ENCODE measurements around the gene STAT6. TPM values are rescaled to one million over a fixed set of nuclear protein-coding genes. Genes with fewer than 3 reads are reported as not detected.
"Not testable (repeated sequence)": the region's sequence is repeated elsewhere in the genome, so short reads cannot be mapped to it uniquely, and the experiment has no call there.

STAT6 gene
- total RNA-seq, 1 donor from 2014 or later: 178 TPM

GRCh38 chr12:57090490-57090889 lies 20.7 kb downstream of the STAT6 start:
- intact Hi-C loops (cut with micrococcal nuclease): no loop called here

GRCh38 chr12:57089271-57090245 lies 21.6 kb downstream of the STAT6 start:
- intact Hi-C loops (cut with micrococcal nuclease): loop anchor here (1.0 to 10.0 kb wide), 8 partner anchors 153 to 1162 kb away; partner anchors contain the start of genes ATP23, NABP2, PYM1 and RNF41

DNA sequence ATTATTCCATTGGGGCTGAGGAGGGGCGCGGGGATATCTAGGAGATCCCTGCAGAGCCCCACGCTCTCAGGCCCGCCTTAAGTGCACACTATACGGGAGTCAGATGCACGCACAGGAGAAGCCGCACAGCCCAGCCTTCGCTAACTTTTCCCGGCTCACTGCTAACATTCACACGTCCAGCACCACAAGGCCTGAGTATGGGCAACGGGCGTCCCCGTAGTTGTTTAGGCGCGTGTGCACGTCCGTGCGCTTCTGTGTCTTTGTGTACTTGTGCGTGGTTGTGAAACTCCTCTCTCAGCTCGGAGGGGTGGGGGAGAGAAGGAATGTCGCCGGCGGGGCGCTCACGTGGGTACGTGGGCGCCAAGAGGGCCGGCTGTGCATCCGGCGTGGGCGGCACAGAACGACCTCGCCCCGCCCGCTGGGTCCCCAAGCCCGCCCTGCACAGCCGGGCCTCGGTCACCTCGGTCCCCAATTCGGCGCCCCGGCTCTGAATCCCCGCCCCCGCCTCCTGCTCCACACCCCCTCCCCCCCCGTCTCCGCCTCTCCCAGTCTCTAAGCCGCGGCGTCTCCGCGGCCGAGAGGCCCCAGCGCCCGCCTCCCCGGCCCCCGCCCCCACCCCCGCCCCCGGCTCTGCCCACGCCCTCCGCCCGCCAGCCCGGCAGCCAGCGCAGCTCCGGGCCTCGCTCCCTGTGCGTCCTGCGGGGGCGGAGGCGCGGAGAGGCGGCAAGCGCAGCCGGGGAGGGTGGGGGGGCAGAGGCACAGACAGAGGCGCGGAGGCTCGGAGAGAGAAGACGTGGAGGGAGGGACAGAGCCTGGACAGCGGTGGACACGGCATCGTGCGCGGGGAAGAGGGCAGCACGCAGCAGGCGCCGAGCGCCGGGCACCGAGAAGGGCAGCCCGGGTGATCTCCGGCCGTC lies 22.6 kb downstream of the STAT6 start, which contains the start of gene NAB2:
Gene NAB2, plus strand, starts transcription at position 761 of the 917 bp plus-strand sequence. CDS start 158 bp downstream, outside the sequence.
- intact Hi-C loops (cut with micrococcal nuclease): loop anchor here (1.0 to 10.0 kb wide), 13 partner anchors 10 to 1161 kb away; partner anchors contain the start of genes ATP23, NABP2, NEMP1 and PTGES3

DNA sequence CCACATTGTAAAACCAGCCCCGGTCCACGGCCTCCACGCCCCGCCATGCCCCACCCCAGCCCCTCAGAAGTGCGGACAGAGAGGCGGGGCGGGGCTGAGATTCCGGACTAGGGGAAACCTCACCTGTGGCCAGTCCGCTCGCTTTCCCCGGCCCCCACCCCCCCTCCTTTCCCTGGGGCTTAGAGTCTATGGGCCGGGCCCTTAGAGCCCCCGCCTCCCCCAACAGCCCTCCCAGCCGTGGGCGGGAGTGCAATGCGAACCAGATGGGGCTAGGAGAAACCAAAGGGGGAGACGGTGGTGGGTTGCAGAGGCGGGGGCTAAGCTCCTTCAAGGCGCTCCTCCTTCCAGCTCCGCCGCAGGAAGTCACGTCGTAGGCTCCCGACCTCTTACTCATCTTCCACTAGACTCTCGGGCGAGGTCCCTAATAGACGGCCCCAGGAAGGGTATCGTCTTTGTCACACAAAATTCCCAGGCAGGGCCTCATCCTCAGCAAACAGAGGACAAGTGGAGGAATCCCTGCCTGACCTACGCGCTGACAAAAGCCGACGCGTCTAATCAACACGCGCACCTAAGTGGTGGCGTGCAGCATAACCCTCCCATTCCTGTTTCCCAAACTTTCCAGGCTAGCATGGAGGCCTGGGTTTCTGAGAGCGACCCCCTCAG lies 23.3 kb downstream of the STAT6 start:
- intact Hi-C loops (cut with micrococcal nuclease): loop anchor here (1.0 to 10.0 kb wide), 15 partner anchors 10 to 1161 kb away; partner anchors contain the start of genes ATP23, DDIT3, NABP2 and NACA

DNA sequence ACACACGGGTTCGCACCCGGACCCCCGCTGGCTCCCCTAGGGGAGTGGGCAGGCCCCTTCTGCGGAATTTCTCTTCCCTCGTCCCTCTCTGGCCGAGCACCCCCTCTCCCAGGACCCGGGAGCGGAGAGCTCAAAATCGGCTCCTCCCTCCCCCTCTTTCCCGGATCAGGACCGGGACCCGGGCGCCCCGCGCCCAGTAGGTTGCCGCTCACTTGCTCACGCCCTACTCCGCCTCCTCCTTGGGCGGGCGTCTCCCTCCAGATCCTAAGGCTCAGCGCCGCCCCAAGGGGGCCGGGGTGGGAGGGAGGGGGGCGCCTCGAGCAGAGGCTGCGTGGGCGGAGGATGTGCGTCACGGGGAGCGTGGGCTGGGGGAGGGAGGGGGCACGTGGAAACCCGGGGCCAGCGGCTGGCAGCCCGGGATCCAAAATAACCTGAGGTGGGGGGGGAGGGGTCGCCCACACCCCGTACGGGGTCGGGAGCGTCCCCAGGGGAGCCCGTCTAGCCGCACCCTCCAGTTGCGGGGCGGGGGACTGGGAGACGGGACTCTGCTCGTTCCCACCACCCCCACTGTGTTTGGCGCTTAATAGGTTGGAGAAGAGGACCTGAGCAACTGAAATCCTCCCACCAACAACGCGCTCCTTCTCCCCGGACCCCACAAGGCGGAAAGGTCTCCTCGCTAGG lies 24.0 kb downstream of the STAT6 start:
- intact Hi-C loops (cut with micrococcal nuclease): loop anchor here (1.0 to 10.0 kb wide), 9 partner anchors 344 to 1160 kb away; partner anchors contain the start of genes ATP23, DDIT3, NABP2 and NACA

DNA sequence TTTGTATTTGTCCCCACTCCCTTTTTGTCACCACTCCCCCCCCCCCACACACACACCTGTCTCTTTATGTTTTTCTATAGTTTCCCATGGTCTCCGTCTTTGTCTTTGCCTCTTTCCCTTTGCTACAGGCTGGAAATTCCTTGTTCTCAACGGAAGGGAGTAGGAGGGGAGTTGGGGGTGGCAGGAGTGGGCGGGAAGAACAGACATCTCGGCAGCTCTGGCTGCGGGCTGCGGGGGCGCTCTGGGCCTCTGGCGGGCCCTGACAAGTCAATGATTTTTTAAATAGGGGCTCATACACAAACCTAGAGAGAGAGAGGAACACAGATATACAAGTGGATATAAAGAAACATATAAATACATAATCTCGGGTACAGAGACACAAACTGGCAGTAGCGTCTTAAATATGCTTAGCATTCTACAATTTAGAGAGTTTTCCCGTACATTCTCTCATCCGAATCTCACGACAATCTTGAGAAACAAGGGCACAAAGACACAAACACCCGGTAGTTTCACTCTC lies 24.6 kb downstream of the STAT6 start:
- intact Hi-C loops (cut with micrococcal nuclease): loop anchor here (1.0 to 10.0 kb wide), 9 partner anchors 344 to 1159 kb away; partner anchors contain the start of genes ATP23, DDIT3, NABP2 and NACA

DNA sequence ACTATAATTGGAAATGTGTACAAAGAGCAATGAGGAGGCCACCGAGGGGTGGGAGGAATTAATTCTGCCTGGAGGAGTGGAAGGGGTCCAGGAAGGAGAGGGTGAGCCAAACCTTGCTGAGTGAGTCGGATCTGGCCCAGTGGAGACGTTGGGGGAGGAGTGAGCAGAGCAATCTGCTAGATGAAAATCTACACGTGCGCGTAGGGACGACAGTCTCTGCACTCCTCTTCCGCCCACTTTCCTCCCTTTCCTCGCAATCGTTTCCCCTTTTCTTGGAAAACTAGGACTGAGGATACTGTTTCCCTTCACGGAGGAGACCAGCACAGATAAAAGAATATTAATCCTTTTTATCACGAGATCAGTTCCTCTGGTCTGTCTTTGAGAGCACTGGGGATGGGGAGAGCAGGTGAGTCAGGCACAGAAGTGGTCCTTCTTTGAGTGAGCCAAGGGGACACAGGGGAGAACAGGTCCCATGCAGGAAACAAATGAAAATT lies 25.1 kb downstream of the STAT6 start:
- intact Hi-C loops (cut with micrococcal nuclease): loop anchor here (2.0 to 10.0 kb wide), 7 partner anchors 345 to 1159 kb away; partner anchors contain the start of genes ATP23, NABP2, PYM1 and R3HDM2

- intact Hi-C loops (cut with micrococcal nuclease): loop anchor here (10.0 kb wide), 1 partner anchor 864 kb away; the partner anchor contains the start of gene ATP23
Measured at GRCh38 chr12:57080855-57081254, 30.3 kb downstream of the STAT6 start.

DNA sequence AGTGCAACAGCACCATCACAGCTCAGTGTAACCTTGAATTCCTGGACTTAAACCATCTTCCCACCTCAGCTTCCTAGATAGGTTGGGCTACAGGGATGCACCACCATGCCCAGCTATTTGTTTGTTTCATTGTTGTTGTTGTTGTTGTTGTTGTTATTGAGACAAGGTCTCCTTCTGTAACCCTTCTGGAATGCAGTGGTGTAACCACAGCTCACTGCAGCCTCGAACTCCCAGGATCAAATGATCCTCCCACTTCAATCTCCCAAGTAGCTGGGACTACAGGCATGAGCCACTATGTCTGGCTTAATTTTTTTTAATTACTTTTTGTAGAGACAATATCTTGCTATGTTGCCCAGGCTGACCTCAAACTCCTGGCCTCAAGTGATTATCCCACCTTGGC lies 31.3 kb downstream of the STAT6 start:
- intact Hi-C loops (cut with micrococcal nuclease): loop anchor here (1.0 to 10.0 kb wide), 10 partner anchors 351 to 1107 kb away; partner anchors contain the start of genes ATP23, CDK4, DDIT3 and OS9

DNA sequence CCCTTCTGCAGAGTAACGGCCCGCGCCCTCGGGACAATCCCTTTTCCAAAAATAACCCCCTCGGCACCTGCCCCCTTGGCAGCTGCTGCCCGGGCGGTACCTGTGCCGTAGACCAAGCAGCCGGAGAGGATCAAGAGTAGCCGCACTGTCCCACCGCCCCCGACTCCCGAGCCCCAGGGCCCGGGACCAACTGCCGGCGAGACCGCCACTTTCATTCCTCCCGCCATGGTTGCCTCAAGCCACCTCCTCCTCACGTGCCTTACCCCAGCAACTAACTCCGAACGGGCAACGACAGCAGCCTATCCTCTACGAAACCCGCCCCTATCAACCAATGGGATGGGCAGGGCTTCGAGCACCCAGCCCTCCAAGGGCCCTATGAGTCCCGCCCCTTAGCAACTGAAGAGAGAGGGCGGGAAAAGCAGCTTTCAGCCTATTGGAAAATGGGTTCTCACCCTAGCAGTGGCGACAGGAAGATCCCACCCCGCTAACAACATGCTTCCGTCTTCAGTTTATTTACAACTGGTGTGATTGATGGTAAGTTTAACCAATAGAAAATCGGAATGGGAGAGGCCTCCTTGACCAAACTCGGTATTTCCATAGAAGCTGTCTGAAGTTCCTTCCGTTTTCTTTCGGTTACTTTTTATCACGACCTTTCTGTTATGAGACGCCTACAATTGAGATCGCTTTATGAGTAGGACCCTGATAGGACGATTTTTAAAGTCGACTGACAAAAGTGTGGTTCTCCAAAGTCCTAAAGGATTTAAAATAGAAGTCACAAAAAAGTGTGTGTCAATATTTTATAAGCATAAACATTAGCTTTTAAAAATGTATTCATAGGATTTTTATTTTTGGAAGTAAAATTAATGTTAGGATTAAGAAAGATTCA lies 32.4 kb downstream of the STAT6 start, which contains the start of gene NEMP1:
Gene NEMP1, minus strand, starts transcription at position 273 of the 886 bp plus-strand sequence. Its CDS starts 46 bp downstream, at position 227.
- intact Hi-C loops (cut with micrococcal nuclease): loop anchor here (1.0 to 5.0 kb wide), 16 partner anchors 9 to 1106 kb away; partner anchors contain the start of genes CDK4, DDIT3, LRP1 and NACA

DNA sequence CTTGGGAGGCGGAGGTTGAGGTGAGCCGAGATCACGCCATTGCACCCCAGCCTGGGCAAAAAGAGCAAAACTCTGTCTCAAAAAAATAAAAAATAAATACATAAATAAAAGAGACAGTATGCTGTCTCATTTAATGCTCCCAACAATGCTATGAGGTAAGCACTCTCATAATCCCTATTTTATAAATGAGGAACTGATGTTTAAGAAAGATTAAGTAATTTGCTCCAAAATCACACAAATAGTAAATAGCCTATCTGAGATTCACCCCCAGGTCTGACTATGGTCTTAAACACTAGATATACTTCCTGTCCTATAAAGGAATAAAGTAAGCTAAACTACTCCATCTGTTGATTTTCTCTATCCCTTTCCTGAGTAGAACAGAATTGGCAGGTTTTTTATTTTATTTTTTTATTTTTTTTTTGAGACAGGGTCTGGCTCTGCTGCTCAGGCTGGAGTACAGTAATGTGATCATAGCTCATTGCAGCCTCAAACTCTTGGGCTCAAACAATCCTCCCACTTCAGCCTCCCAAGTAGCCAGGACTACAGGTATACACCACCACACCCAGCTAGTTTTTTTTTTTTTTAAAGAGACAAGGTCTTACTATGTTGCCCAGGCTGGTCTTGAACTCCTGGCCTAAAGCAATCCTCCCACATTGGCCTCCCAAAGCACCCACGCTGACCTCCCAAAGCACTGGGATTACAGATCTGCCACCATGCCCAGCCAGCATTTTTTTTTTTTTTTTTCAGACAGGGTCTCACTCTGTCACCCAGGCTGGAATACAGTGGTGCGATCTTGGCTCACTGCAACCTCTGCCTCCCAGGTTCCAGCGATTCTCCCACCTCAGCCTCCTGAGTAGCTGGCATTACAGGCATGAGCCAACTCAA lies 37.4 kb downstream of the STAT6 start:
- intact Hi-C loops (cut with micrococcal nuclease): not testable (repeated sequence)

GRCh38 chr12:57072661-57073060 lies 38.5 kb downstream of the STAT6 start:
- intact Hi-C loops (cut with micrococcal nuclease): no loop called here

- intact Hi-C loops (cut with micrococcal nuclease): loop anchor here (1.0 kb wide), 7 partner anchors 9 to 114 kb away; partner anchors contain the start of gene NEMP1
Measured at GRCh38 chr12:57069523-57069922, 41.6 kb downstream of the STAT6 start.

DNA sequence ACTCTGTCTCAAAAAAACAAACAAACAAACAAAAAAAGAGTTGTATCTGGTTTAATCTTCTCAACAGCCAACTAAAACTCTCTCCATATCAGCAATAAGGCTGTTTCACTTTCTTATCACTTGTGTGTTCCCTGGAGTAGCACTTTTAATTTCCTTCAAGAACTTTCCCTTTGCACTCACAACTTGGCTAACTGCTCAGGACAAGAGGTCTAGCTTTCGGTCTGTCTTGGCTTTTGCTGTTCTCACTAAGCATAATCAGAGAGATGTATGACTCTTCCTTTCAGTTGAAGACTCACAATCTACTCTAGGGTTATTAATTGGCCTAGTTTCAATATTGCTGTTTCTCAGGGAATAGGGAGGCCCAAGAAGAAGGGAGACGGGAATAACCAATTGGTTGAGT lies 44.9 kb downstream of the STAT6 start:
- intact Hi-C loops (cut with micrococcal nuclease): no loop called here

DNA sequence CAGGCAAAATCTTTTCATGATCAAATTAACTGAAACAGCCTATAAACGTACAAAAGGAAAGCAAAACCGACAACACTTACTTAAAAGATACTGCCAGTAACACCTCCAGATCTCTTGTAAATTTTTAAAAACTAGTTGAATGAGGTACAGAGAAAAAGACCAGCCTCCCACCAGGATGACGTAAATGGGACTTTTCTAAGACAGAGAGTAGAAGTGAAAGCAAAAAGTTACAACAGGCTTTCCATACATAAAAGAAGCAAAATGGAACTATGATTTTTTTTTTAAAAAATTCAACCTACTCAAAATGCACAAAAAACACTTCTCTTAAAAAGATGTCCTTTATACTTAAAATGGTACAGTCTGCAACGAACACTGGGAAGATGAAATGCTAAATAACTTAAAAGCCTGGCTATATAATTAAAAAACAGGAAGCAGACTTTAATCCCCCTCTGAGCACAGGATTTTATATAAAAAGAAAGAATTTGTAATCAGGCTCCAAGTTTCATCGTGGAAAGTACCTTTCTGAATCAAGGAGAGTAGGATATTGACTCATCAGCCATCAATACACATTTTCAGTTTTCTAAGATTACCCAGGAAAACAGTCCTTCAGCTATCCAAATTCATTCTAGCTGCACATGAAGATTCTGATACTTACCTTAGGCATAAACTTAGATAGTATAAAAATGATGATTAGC lies 47.0 kb downstream of the STAT6 start:
- intact Hi-C loops (cut with micrococcal nuclease): loop anchor here (1.0 to 5.0 kb wide), 8 partner anchors 14 to 427 kb away; partner anchors contain the start of genes GLI1, INHBE, NEMP1 and PRIM1

DNA sequence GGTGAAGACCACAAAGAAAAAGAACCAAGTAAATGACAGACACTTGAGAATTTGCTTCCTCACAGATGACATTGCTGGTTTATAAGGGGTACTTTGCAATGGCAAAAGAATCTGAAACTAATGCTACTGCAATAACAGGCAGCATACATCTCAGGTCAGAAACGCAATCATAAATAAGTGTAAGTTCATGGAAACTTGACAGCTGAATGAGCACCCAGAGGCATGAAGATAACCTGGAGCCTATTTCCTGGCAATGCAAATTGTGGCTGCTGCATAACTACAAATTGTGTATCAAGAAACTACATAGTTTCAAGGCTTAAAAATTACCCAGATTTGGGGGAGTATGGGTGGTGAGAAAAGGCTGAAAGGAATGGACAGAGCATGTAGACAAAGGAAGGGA lies 52.7 kb downstream of the STAT6 start:
- intact Hi-C loops (cut with micrococcal nuclease): no loop called here
